Measurements from ENCODE around the gene SOWAHA.

Gene SOWAHA

DNA sequence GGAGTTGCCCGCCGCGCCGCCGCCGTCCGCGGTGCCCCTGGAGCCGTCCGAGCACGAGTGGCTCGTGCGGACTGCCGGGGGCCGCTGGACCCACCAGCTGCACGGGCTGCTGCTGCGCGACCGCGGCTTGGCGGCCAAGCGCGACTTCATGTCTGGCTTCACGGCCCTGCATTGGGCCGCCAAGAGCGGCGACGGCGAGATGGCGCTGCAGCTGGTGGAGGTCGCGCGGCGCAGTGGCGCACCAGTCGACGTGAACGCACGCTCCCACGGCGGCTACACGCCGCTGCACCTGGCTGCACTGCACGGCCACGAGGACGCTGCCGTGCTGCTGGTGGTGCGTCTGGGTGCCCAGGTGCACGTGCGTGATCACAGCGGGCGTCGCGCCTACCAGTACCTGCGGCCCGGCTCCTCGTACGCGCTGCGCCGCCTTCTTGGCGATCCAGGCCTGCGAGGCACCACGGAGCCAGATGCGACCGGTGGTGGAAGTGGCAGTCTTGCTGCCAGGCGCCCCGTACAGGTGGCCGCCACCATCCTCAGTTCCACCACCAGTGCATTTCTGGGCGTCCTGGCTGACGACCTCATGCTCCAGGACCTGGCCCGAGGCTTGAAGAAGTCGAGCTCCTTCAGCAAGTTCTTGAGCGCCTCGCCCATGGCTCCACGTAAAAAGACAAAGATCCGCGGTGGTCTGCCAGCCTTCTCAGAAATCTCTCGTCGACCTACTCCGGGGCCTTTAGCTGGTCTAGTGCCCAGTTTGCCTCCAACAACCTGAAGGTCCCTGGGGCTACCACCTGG, 1.6 kb downstream of the SOWAHA start:
- TF ChIP-seq, protein P1, sequence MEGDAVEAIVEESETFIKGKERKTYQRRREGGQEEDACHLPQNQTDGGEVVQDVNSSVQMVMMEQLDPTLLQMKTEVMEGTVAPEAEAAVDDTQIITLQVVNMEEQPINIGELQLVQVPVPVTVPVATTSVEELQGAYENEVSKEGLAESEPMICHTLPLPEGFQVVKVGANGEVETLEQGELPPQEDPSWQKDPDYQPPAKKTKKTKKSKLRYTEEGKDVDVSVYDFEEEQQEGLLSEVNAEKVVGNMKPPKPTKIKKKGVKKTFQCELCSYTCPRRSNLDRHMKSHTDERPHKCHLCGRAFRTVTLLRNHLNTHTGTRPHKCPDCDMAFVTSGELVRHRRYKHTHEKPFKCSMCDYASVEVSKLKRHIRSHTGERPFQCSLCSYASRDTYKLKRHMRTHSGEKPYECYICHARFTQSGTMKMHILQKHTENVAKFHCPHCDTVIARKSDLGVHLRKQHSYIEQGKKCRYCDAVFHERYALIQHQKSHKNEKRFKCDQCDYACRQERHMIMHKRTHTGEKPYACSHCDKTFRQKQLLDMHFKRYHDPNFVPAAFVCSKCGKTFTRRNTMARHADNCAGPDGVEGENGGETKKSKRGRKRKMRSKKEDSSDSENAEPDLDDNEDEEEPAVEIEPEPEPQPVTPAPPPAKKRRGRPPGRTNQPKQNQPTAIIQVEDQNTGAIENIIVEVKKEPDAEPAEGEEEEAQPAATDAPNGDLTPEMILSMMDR (IDR thresholded peaks at IDR 0.05; ENCODE audit: borderline replicate concordance, insufficient read depth, low read depth, low read length), result no peak
- no peak overlapping the region for H3K4me3 ChIP-seq (ENCODE audit: low read depth, low read length)

DNA sequence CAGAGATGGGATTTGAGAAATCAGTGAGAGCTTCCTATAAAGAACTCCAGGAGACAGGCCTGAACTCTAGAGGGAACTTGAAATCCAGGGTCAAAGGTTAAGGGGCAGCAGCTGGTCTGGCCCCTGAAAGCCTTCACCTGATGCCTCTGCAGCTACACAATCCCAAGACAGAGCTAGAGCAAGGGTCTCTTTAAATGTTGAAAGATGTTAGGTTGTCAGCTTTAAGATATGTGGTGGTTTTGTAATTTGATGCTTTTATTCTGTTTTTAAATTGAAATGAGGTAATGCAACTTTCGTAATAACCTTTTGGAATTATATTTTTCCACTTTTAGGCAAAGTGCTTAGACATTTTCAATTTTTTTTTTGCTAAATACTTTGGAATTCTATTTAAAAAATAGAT, 2.4 kb downstream of the SOWAHA start:
- TF ChIP-seq, protein P1 (IDR thresholded peaks at IDR 0.05; ENCODE audit: borderline replicate concordance, insufficient read depth, low read depth, low read length), result no peak
- H3K4me3 ChIP-seq (ENCODE audit: low read depth, low read length), result no peak overlapping the region

DNA sequence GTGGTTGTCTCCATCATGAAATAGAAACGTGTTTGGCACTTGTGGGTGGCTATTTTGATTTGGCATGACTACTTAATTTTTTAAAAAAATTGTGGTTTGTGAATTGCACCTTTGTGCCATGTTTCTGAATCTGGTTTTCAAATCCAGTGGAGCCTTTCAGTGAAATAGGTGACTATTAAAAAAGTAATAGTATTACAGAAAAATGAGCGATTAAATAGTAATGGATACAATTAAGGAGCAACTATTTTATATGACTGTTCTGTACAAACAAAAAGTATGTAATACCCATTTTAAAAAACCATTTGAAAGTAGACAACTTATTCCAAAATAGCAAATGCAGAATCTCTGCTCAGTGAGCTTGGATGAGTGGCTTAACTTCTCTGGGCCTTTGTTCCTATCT, 3.0 kb downstream of the SOWAHA start:
- TF ChIP-seq, protein P1 (IDR thresholded peaks at IDR 0.05; ENCODE audit: borderline replicate concordance, insufficient read depth, low read depth, low read length), result no peak
- no peak overlapping the region for H3K4me3 ChIP-seq (ENCODE audit: low read depth, low read length)

DNA sequence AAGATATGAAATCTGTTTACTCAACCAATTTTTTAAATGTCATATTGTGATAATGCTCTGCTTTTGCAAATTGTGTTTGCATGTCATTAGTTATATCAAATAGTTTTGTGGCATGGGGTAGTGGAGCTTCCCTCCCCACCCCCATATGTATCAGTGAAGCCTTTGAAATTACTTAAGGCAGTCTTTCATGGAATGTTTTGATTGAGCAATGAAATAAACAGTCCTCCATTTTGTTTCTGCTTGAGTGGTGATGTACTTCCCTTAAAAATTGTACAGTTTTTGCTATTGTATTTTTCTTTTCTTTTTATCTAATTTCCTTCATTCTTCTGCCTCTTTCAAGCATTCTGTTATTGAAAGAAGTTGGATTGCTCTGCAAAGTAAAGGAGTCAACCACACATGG, 3.5 kb downstream of the SOWAHA start:
- TF ChIP-seq, protein P1 (IDR thresholded peaks at IDR 0.05; ENCODE audit: borderline replicate concordance, insufficient read depth, low read depth, low read length), result no peak
- H3K4me3 ChIP-seq (ENCODE audit: low read depth, low read length), result no peak overlapping the region

DNA sequence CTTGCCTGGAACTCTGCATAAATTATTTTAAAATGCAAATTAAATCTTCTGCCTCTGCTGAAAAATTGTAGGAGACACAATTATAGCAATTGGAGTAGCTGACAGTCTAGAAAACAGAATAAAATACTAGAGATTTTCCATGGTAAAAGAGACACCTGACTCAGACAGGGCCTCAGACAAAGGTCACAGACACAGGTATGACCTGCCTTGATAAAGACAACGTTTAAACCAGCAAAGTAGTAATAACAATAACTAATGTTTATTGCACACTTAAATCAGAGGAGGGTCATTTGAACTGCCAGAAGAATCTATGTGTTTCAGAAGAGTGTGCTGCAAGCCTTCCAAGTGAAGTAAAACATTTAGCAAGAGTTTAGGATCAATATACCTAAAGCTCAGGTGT, 3.9 kb downstream of the SOWAHA start:
- TF ChIP-seq, protein P1 (IDR thresholded peaks at IDR 0.05; ENCODE audit: borderline replicate concordance, insufficient read depth, low read depth, low read length), result no peak
- H3K4me3 ChIP-seq (ENCODE audit: low read depth, low read length), result no peak overlapping the region

DNA sequence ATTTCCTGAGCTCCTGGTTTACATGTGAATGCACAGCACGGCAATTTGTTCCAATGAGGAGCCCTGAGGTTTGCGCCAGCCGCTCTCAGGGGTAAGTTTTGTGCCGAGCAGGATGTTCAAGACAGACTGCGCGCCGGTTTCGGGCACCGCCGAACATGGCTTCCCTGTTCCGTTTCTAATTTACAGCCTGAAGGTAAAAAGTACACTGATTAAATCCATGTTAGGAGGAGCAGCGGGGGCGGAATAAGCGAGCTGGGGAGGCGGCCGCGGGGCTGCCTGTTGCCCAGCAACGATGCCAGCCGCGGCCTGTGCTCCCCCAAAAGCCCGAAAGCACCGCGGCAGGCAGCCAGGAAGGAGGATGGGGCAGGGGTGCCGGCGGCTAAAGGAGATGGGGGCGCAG, 6.4 kb downstream of the SOWAHA start:
- peak overlapping the region; percentile 6 for H3K4me3 ChIP-seq (ENCODE audit: low read depth, low read length)
- TF ChIP-seq, protein P1 (IDR thresholded peaks at IDR 0.05; ENCODE audit: borderline replicate concordance, insufficient read depth, low read depth, low read length), result no peak

DNA sequence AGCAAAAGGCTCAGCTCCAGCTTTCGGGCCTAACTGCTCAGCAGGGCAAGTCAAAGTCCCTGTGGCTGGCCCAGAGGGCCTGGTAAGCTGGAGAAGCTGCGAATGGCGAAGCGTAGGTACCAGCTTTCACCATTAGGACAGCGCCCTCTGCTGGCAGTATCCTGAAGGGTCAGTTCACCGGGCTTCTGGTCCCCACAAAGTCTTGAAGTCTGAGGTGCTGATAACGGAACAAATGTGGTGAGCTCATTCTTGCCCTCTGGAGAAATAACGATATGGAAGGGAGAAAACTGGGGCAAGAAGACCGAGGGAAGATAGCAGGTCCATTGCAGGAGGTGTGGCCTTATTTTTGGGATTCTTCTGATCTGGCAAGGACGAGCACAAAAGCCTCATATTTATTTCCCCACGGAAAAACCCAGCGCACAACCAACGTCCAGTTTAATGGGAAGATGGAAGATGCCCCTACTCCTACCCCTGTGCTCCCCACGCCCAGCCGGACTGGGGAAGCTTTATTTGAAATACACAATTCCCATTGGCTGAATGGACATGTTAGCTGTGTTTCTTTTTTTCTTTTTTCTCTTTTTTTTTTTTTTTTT, 7.2 kb downstream of the SOWAHA start:
- TF ChIP-seq, protein P1 (IDR thresholded peaks at IDR 0.05; ENCODE audit: borderline replicate concordance, insufficient read depth, low read depth, low read length), result peak; percentile 92
- no peak overlapping the region for H3K4me3 ChIP-seq (ENCODE audit: low read depth, low read length)

Measured in GM12875 (cell line).